CD14-positive monocyte (primary cell): ENCODE measurements around the gene BLTP3B. TPM values are rescaled to one million over a fixed set of nuclear protein-coding genes. Genes with fewer than 3 reads are reported as not detected.

Experiments
- DNase-seq, 3 donors: peaks; one replicate each; pipeline ENCODE4 v3.0.0-alpha.2; 2011 to 2022
- H2AFZ ChIP-seq: 2 replicates; pipeline ENCODE4 v1.6.0; 2012; ENCODE audit warnings: mild to moderate bottlenecking, low read depth, low read length, inconsistent platforms; ENCODE audit not compliant: insufficient read depth, poor library complexity, severe bottlenecking
- H3K27ac ChIP-seq, 2 donors: 1 replicate in 1 of 2; 2 replicates in 1 of 2; pipeline ENCODE4 v1.5.1; 2012 to 2013; ENCODE audit warnings: low read length in 2 of 2, control low read depth in 1 of 2, inconsistent platforms in 1 of 2, low read depth in 1 of 2, mild to moderate bottlenecking in 1 of 2
- H3K27me3 ChIP-seq, 2 donors: one replicate each; pipeline versions ENCODE4 v1.6.0 to v1.6.1; 2011 to 2013; ENCODE audit warnings: low read length in 2 of 2; ENCODE audit not compliant: control insufficient read depth in 2 of 2, insufficient read depth in 2 of 2
- H3K36me3 ChIP-seq, 2 donors: replicated peaks in 1 of 2; 1 replicate in 1 of 2; 2 replicates in 1 of 2; pipeline versions ENCODE4 v1.5.1 to v1.6.1; 2012 to 2013; ENCODE audit warnings: low read length in 2 of 2, control low read depth in 1 of 2, inconsistent platforms in 1 of 2, mild to moderate bottlenecking in 1 of 2; ENCODE audit not compliant: insufficient read depth in 2 of 2, control insufficient read depth in 1 of 2
- H3K4me1 ChIP-seq, 2 donors: 1 replicate in 1 of 2; 2 replicates in 1 of 2; pipeline versions ENCODE4 v1.5.1 to v1.6.1; 2012 to 2013; ENCODE audit warnings: low read length in 2 of 2, control low read depth in 1 of 2, inconsistent platforms in 1 of 2, mild to moderate bottlenecking in 1 of 2, moderate library complexity in 1 of 2; ENCODE audit not compliant: insufficient read depth in 2 of 2, control insufficient read depth in 1 of 2
- H3K4me2 ChIP-seq: replicated peaks from 2 replicates; pipeline ENCODE3; 2012; ENCODE audit warnings: low read length, moderate library complexity, mild to moderate bottlenecking; ENCODE audit not compliant: poor library complexity, severe bottlenecking; ENCODE audit errors: extremely low read depth
- H3K4me3 ChIP-seq, 3 experiments: fragments of 200-600 bp in 1 of 3; sonication (generic) in 1 of 3; replicated peaks in 1 of 3; 1 replicate in 2 of 3; 2 replicates in 1 of 3; pipeline ENCODE4 v1.5.1; 2011 to 2013; ENCODE audit warnings: low read length in 3 of 3, mild to moderate bottlenecking in 3 of 3, control low read depth in 2 of 3, low read depth in 2 of 3, inconsistent platforms in 1 of 3, moderate library complexity in 1 of 3
- H3K79me2 ChIP-seq: 2 replicates; pipeline ENCODE4 v1.6.0; 2012; ENCODE audit warnings: mild to moderate bottlenecking, control low read depth, inconsistent platforms, low read length, moderate library complexity; ENCODE audit not compliant: insufficient read depth
- H3K9ac ChIP-seq: 2 replicates; pipeline ENCODE4 v1.6.0; 2017; ENCODE audit warnings: low read length, mild to moderate bottlenecking; ENCODE audit not compliant: insufficient read depth, poor library complexity, severe bottlenecking
- H3K9me3 ChIP-seq, 2 donors: replicated peaks in 1 of 2; 1 replicate in 1 of 2; 2 replicates in 1 of 2; pipeline versions ENCODE4 v1.5.1 to v1.6.1; 2012 to 2013; ENCODE audit warnings: low read length in 2 of 2, control low read depth in 1 of 2; ENCODE audit not compliant: control insufficient read depth in 1 of 2, insufficient read depth in 1 of 2
- H4K20me1 ChIP-seq: 2 replicates; pipeline ENCODE4 v1.6.0; 2012; ENCODE audit warnings: mild to moderate bottlenecking, low read length, control low read depth, moderate library complexity; ENCODE audit not compliant: insufficient read depth
- H3K27ac Mint-ChIP-seq, 7 donors: one replicate each; pipeline ENCODE4 v1.8.0; 2020; ENCODE audit warnings: mild to moderate bottlenecking in 7 of 7, mixed read lengths in 7 of 7, moderate library complexity in 6 of 7, inconsistent platforms in 2 of 7
- H3K27me3 Mint-ChIP-seq, 3 donors: one replicate each; pipeline ENCODE4 v1.8.0; 2021 to 2022; ENCODE audit warnings: low read depth in 3 of 3, mild to moderate bottlenecking in 3 of 3, mixed read lengths in 3 of 3, moderate library complexity in 3 of 3, inconsistent platforms in 1 of 3
- H3K36me3 Mint-ChIP-seq, 2 donors: one replicate each; pipeline ENCODE4 v1.8.0; 2020; ENCODE audit warnings: mixed read lengths in 2 of 2, inconsistent platforms in 1 of 2, mild to moderate bottlenecking in 1 of 2
- H3K4me1 Mint-ChIP-seq: one replicate; pipeline ENCODE4 v1.8.0; 2020; ENCODE audit warnings: mild to moderate bottlenecking, mixed read lengths
- H3K4me3 Mint-ChIP-seq, 2 donors: one replicate each; pipeline ENCODE4 v1.8.0; 2020; ENCODE audit warnings: mild to moderate bottlenecking in 2 of 2, mixed read lengths in 2 of 2, moderate library complexity in 1 of 2
- H3K9me3 Mint-ChIP-seq, 7 donors: one replicate each; pipeline ENCODE4 v1.8.0; 2020 to 2022; ENCODE audit warnings: mixed read lengths in 7 of 7, mild to moderate bottlenecking in 6 of 7, moderate library complexity in 6 of 7, inconsistent platforms in 2 of 7
- whole genome bisulfite sequencing: methylation state at CpG from one replicate; pipeline ENCODE4 v1.1.5; 2013; ENCODE audit warnings: missing lambda C conversion rate; ENCODE audit not compliant: insufficient coverage; 5-methylcytosine and 5-hydroxymethylcytosine counted together
- intact Hi-C, 2 donors: fragments of 100-400 bp; cut with micrococcal nuclease; formaldehyde crosslinking; loops; one replicate each; pipeline versions ENCODE4 v1.15.0 to v1.15.1; 2023
- polyA plus RNA-seq, 3 donors: library from polyadenylated mRNA; depleted of rRNA in 1 of 3; unstranded in 2 of 3; stranded (reverse) in 1 of 3; fragments of 300-500 nt in 2 of 3; fragments of >200 nt in 1 of 3; fragmentation: Illumina TruSeq in 2 of 3; gene quantifications; 1 replicate in 2 of 3; 2 replicates in 1 of 3; pipeline ENCODE4 v1.2.3, GENCODE V29; 2012 to 2021
- TF ChIP-seq, protein P1 (sequence below): fragments of 200-600 bp; IDR thresholded peaks from one replicate; pipeline ENCODE4 v1.8.0; 2022; ENCODE audit warnings: antibody characterized with exemption, mild to moderate bottlenecking

BLTP3B gene
- polyA plus RNA-seq, 3 donors, result 22.0 to 42.5 (median 33.4) TPM

DNA sequence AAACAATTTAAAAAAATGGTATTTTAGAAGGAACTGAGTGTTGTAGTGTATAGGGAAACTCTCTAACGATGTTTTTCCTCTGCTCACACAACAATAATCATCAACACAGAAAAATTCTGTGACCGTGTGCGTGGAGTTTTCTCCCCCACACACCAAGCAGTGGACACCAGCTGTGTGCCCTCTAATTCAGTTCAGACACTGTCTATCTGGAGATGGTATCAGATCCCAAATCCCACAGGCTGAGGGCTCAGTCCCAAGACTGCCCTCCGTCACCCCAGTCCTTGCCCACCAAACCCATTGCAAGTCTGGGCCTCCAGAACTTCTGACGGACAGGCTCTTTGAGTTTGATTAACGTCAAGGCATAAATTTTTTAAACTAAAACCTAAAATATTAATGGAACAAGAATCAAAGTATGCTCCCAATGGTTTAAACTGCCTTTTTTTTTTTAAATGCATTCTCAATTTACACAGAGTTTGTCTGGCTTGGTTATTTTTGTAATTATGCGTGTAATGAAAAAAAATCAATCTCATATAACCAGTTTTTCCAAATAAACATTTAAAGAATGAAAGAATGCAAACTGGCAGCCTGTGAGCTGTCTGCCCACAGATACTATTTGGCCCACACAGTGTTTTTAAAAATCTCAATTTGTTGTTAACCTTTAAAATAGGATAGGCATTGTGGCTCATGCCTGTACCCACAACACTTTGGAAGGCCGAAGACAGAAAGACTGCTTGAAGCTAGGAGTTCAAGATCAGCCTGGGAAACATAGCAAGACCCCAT lies 19.2 kb downstream of the BLTP3B start:
- H3K4me1 ChIP-seq, result peaks cover 23 to 31% of the 10 kb centered on the region in 2 donors

DNA sequence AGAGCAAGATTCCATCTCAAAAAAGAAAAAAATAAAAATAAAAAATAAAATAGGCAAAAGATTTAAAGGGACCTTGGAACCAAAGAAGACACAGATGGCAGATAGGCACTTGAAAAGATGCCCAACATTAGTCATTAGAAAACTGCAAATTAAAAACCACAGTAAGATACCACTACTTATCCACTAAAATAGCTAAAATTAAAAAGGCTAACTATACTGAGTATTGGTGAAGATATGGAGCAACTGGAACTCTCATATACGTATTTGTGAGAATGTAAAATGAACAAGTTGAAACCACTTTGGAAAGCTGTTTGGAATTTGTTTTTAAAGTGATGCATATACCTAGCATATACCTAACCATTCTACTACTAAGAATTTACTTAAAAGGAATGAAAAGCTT lies 22.3 kb downstream of the BLTP3B start:
- intact Hi-C loops, result no loop called here
- Histone ChIP-seq H3K36me3 (peaks cover 0 to 2% of the 10 kb centered on the region in 2 donors), H3K79me2 (peaks cover 99% of the 10 kb centered on the region), H3K4me1 (peaks cover 13 to 18% of the 10 kb centered on the region in 2 donors), H3K4me2 (no peak overlapping the region), H3K9me3 (peaks cover 0 to 4% of the 10 kb centered on the region in 2 donors), H3K9ac (no peak overlapping the region), H3K27me3 (no peaks in the 10 kb centered on the region), H2AFZ (no peak overlapping the region), H3K27ac (no peak overlapping the region), H3K4me3 (no peak overlapping the region), H4K20me1 (peaks cover 94% of the 10 kb centered on the region)
- no CpG with 5 or more reads among the region's 1 CpG for WGBS
- peaks cover 2 to 23% of the 10 kb centered on the region in 2 donors for H3K36me3 Mint-ChIP-seq
- TF ChIP-seq, protein P1, sequence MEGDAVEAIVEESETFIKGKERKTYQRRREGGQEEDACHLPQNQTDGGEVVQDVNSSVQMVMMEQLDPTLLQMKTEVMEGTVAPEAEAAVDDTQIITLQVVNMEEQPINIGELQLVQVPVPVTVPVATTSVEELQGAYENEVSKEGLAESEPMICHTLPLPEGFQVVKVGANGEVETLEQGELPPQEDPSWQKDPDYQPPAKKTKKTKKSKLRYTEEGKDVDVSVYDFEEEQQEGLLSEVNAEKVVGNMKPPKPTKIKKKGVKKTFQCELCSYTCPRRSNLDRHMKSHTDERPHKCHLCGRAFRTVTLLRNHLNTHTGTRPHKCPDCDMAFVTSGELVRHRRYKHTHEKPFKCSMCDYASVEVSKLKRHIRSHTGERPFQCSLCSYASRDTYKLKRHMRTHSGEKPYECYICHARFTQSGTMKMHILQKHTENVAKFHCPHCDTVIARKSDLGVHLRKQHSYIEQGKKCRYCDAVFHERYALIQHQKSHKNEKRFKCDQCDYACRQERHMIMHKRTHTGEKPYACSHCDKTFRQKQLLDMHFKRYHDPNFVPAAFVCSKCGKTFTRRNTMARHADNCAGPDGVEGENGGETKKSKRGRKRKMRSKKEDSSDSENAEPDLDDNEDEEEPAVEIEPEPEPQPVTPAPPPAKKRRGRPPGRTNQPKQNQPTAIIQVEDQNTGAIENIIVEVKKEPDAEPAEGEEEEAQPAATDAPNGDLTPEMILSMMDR, result no peak
- H3K4me1 Mint-ChIP-seq, result peaks cover 35% of the 10 kb centered on the region
- no peak for DNase-seq
- peaks cover 0 to 3% (median 0%) of the 10 kb centered on the region in 3 donors for H3K27me3 Mint-ChIP-seq
- H3K9me3 Mint-ChIP-seq, result peaks cover 2 to 14% (median 6%) of the 10 kb centered on the region in 7 donors
- no peak overlapping the region for H3K27ac Mint-ChIP-seq
- no peak overlapping the region for H3K4me3 Mint-ChIP-seq

More for the DNA sequence above, 19.2 kb downstream of the BLTP3B start:
- Histone ChIP-seq H3K79me2 (peaks cover 94% of the 10 kb centered on the region), H3K9ac (no peak overlapping the region), H3K36me3 (no peaks in the 10 kb centered on the region), H4K20me1 (peaks cover 92% of the 10 kb centered on the region), H3K4me2 (no peak overlapping the region), H3K4me3 (no peak overlapping the region), H3K27ac (peak overlapping the region in 1 of 2 donors; percentile 43), H2AFZ (no peak overlapping the region), H3K9me3 (peaks cover 0 to 4% of the 10 kb centered on the region in 2 donors), H3K27me3 (no peaks in the 10 kb centered on the region)
- Mint-ChIP-seq H3K27me3 (peaks cover 0 to 2% (median 0%) of the 10 kb centered on the region in 3 donors), H3K27ac (peak overlapping the region in 2 of 7 donors; percentile 16 to 60), H3K4me3 (no peak overlapping the region), H3K9me3 (peaks cover 2 to 12% (median 5%) of the 10 kb centered on the region in 7 donors), H3K36me3 (peaks cover 2 to 22% of the 10 kb centered on the region in 2 donors), H3K4me1 (peaks cover 42% of the 10 kb centered on the region)
- no peak for DNase-seq
- intact Hi-C loops, result no loop called here
- 100% methylated on average over 2 of the region's 8 CpGs for WGBS
- TF ChIP-seq, protein P1, result no peak
